Activated CD8-positive, alpha-beta T cell treated with anti-CD3 and anti-CD28 coated beads, Interleukin-2, amount 10 ng/mL, durations not matched to agents 7 days and 5 days (primary cell): ENCODE results near the gene SRC. TPM values are rescaled to one million over a fixed set of nuclear protein-coding genes. Genes with fewer than 3 reads are reported as not detected.
"Not testable (repeated sequence)": the region's sequence is repeated elsewhere in the genome, so short reads cannot be mapped to it uniquely, and the experiment has no call there.

Source experiments
- ATAC-seq: fragments of 150-1000 bp; cut with Tn5 transposase; one replicate; pipeline ENCODE4 v1.10.0; 2021; ENCODE audit warnings: moderate library complexity
- CTCF ChIA-PET: fragments of 350-600 bp; sonication (Branson Sonifier 250); formaldehyde crosslinking; loops from one replicate; lab custom pipeline; 2021; ENCODE audit warnings: antibody characterized with exemption; lab: Charles Lee
- POLR2A ChIA-PET: fragments of 350-600 bp; sonication (Branson Sonifier 250); formaldehyde crosslinking; loops from one replicate; lab custom pipeline; 2021; ENCODE audit warnings: antibody characterized with exemption; lab: Charles Lee
- DNase-seq: peaks from one replicate; pipeline ENCODE4 v3.0.0-alpha.2; 2020
- H3K27ac Mint-ChIP-seq: one replicate; pipeline ENCODE4 v1.8.0; 2021; ENCODE audit warnings: mild to moderate bottlenecking, mixed read lengths
- H3K27me3 Mint-ChIP-seq: one replicate; pipeline ENCODE4 v1.8.0; 2021; ENCODE audit warnings: low read depth, mixed read lengths
- H3K36me3 Mint-ChIP-seq: one replicate; pipeline ENCODE4 v1.8.0; 2021; ENCODE audit warnings: low read depth, mixed read lengths
- H3K4me1 Mint-ChIP-seq: one replicate; pipeline ENCODE4 v1.8.0; 2021; ENCODE audit warnings: low read depth, mixed read lengths
- H3K4me3 Mint-ChIP-seq: one replicate; pipeline ENCODE4 v1.8.0; 2021; ENCODE audit warnings: mild to moderate bottlenecking, mixed read lengths
- H3K9me3 Mint-ChIP-seq: one replicate; pipeline ENCODE4 v1.8.0; 2022; ENCODE audit warnings: mixed read lengths; ENCODE audit not compliant: insufficient read depth
- total RNA-seq, 2 experiments: library from RNA; stranded (reverse); gene quantifications; one replicate each; pipeline ENCODE4 v1.2.3, GENCODE V29; 2021

Gene SRC
- total RNA-seq, 2 experiments from 2014 or later: 3.2 to 6.5 TPM

- DNase-seq (no peak), ATAC-seq (no peak)
- ChIA-PET CTCF (no interaction called here), POLR2A (no interaction called here)
- Mint-ChIP-seq H3K4me1 (peaks cover 41% of the 10 kb centered on the region), H3K4me3 (no peak overlapping the region), H3K9me3 (no peaks in the 10 kb centered on the region), H3K27me3 (no peaks in the 10 kb centered on the region), H3K36me3 (no peaks in the 10 kb centered on the region), H3K27ac (no peak overlapping the region)
Observed at GRCh38 chr20:37339208-37339607, 6.7 kb upstream of the SRC start.

- H3K9me3 Mint-ChIP-seq, ATAC-seq, H3K36me3 Mint-ChIP-seq, DNase-seq, H3K27me3 Mint-ChIP-seq, POLR2A ChIA-PET, H3K27ac Mint-ChIP-seq, CTCF ChIA-PET, H3K4me3 Mint-ChIP-seq: not testable (repeated sequence)
- H3K4me1 Mint-ChIP-seq: peaks cover 46% of the 10 kb centered on the region
Observed at GRCh38 chr20:37339764-37340109, 6.2 kb upstream of the SRC start.

GRCh38 chr20:37340998-37341397, 4.9 kb upstream of the SRC start:
- H3K9me3 Mint-ChIP-seq: no peaks in the 10 kb centered on the region
- no peaks in the 10 kb centered on the region for H3K36me3 Mint-ChIP-seq
- H3K4me1 Mint-ChIP-seq: peaks cover 46% of the 10 kb centered on the region
- H3K27ac Mint-ChIP-seq: no peak overlapping the region
- DNase-seq (no peak), ATAC-seq (no peak)
- H3K27me3 Mint-ChIP-seq: no peaks in the 10 kb centered on the region
- CTCF ChIA-PET: no interaction called here
- H3K4me3 Mint-ChIP-seq: no peak overlapping the region
- POLR2A ChIA-PET: no interaction called here

GRCh38 chr20:37341632-37342031, 4.3 kb upstream of the SRC start:
- DNase-seq: no peak
- Mint-ChIP-seq H3K27ac (no peak overlapping the region), H3K4me3 (no peak overlapping the region), H3K36me3 (no peaks in the 10 kb centered on the region), H3K4me1 (peaks cover 42% of the 10 kb centered on the region), H3K27me3 (no peaks in the 10 kb centered on the region), H3K9me3 (no peaks in the 10 kb centered on the region)
- ATAC-seq: no peak
- CTCF ChIA-PET: no interaction called here
- POLR2A ChIA-PET: no interaction called here

- no peaks in the 10 kb centered on the region for H3K36me3 Mint-ChIP-seq
- CTCF ChIA-PET: no interaction called here
Observed at GRCh38 chr20:37342231-37343177, 3.4 kb upstream of the SRC start.

GRCh38 chr20:37343212-37343993, 2.5 kb upstream of the SRC start:
- ATAC-seq (peak; percentile 73), DNase-seq (peak; percentile 80)
- Mint-ChIP-seq H3K9me3 (no peaks in the 10 kb centered on the region), H3K4me3 (no peak overlapping the region), H3K36me3 (no peaks in the 10 kb centered on the region), H3K4me1 (peaks cover 36% of the 10 kb centered on the region), H3K27me3 (no peaks in the 10 kb centered on the region), H3K27ac (peak overlapping the region; percentile 72)
- ChIA-PET CTCF (interaction anchor here (1.0 to 1.5 kb wide), 2 partner anchors 12 to 66 kb away, joined by 4 to 5 read pairs; no protein-coding TSS in a partner anchor), POLR2A (interaction anchor here (1.0 to 1.1 kb wide), 2 partner anchors 54 to 165 kb away, joined by 3 to 4 read pairs; partner anchors contain the start of genes MANBAL, MROH8 and RPN2)

More at GRCh38 chr20:37342231-37343177, 3.4 kb upstream of the SRC start:
- Mint-ChIP-seq H3K9me3 (no peaks in the 10 kb centered on the region), H3K4me1 (peaks cover 36% of the 10 kb centered on the region), H3K27me3 (no peaks in the 10 kb centered on the region), H3K27ac (peak overlapping the region; percentile 3), H3K4me3 (no peak overlapping the region)
- POLR2A ChIA-PET: interaction anchor here (1.0 kb wide), 1 partner anchor 53 kb away, joined by 4 read pairs; the partner anchor contains the start of gene MANBAL
- DNase-seq (no peak), ATAC-seq (no peak)

GRCh38 chr20:37343994-37344355, 2.0 kb upstream of the SRC start:
- POLR2A ChIA-PET: interaction anchor here (1.0 to 1.1 kb wide), 2 partner anchors 54 to 165 kb away, joined by 3 to 4 read pairs; partner anchors contain the start of genes MANBAL, MROH8 and RPN2
- no peaks in the 10 kb centered on the region for H3K27me3 Mint-ChIP-seq
- DNase-seq (no peak), ATAC-seq (no peak)
- CTCF ChIA-PET: interaction anchor here (1.0 to 2.0 kb wide), 3 partner anchors 12 to 67 kb away, joined by 4 to 8 read pairs (median 5); partner anchors contain the start of gene MANBAL
- H3K4me3 Mint-ChIP-seq: no peak overlapping the region
- no peaks in the 10 kb centered on the region for H3K9me3 Mint-ChIP-seq
- peaks cover 36% of the 10 kb centered on the region for H3K4me1 Mint-ChIP-seq
- H3K27ac Mint-ChIP-seq: peak overlapping the region; percentile 72
- no peaks in the 10 kb centered on the region for H3K36me3 Mint-ChIP-seq

GRCh38 chr20:37344506-37345338, 1.2 kb upstream of the SRC start:
- ChIA-PET CTCF (interaction anchor here (1.5 to 2.0 kb wide), 2 partner anchors 55 to 68 kb away, joined by 4 to 8 read pairs; partner anchors contain the start of gene MANBAL), POLR2A (interaction anchor here (1.1 kb wide), 2 partner anchors 11 to 166 kb away, joined by 3 read pairs; partner anchors contain the start of genes MROH8 and RPN2)
- ATAC-seq: no peak
- no peaks in the 10 kb centered on the region for H3K9me3 Mint-ChIP-seq
- H3K36me3 Mint-ChIP-seq: no peaks in the 10 kb centered on the region
- peak overlapping the region; percentile 68 for H3K4me3 Mint-ChIP-seq
- DNase-seq: no peak
- H3K4me1 Mint-ChIP-seq: peaks cover 36% of the 10 kb centered on the region
- peak overlapping the region; percentile 37 for H3K27ac Mint-ChIP-seq
- H3K27me3 Mint-ChIP-seq: no peaks in the 10 kb centered on the region

- Mint-ChIP-seq H3K36me3 (no peaks in the 10 kb centered on the region), H3K27me3 (no peaks in the 10 kb centered on the region), H3K4me3 (no peak overlapping the region), H3K4me1 (peaks cover 36% of the 10 kb centered on the region), H3K9me3 (no peaks in the 10 kb centered on the region), H3K27ac (no peak overlapping the region)
- ChIA-PET POLR2A (interaction anchor here (1.1 kb wide), 1 partner anchor 57 kb away, joined by 3 read pairs; the partner anchor contains the start of gene MANBAL), CTCF (no interaction called here)
- no peak for ATAC-seq
- DNase-seq: no peak
Observed at GRCh38 chr20:37346236-37346534, 245 bp downstream of the SRC start.

- H3K4me1 Mint-ChIP-seq: peaks cover 36% of the 10 kb centered on the region
- H3K36me3 Mint-ChIP-seq: no peaks in the 10 kb centered on the region
- ATAC-seq: no peak
- no peak overlapping the region for H3K27ac Mint-ChIP-seq
- CTCF ChIA-PET: no interaction called here
- peak overlapping the region; percentile 43 for H3K4me3 Mint-ChIP-seq
- POLR2A ChIA-PET: interaction anchor here (1.1 kb wide), 1 partner anchor 57 kb away, joined by 3 read pairs; the partner anchor contains the start of gene MANBAL
- no peaks in the 10 kb centered on the region for H3K27me3 Mint-ChIP-seq
- DNase-seq: no peak
- no peaks in the 10 kb centered on the region for H3K9me3 Mint-ChIP-seq
Observed at GRCh38 chr20:37346535-37347346, 801 bp downstream of the SRC start.
